Mononuclear cell (primary cell): ENCODE measurements around the gene KRIT1. TPM values are rescaled to one million over a fixed set of nuclear protein-coding genes. Genes with fewer than 3 reads are reported as not detected.
A peak's percentile ranks its signal among the peaks of the same experiment; 100 is the strongest.
"Not testable (repeated sequence)": the region's sequence is repeated elsewhere in the genome, so short reads cannot be mapped to it uniquely, and the experiment has no call there.

Source experiments
- H3K27me3 ChIP-seq: 2 replicates; pipeline ENCODE4 v1.6.0; 2011; ENCODE audit warnings: low read length, control low read depth; ENCODE audit not compliant: insufficient read depth
- H3K4me1 ChIP-seq: 2 replicates; pipeline ENCODE4 v1.5.1; 2011; ENCODE audit warnings: mild to moderate bottlenecking, low read length, control low read depth; ENCODE audit not compliant: insufficient read depth
- H3K4me3 ChIP-seq: 2 replicates; pipeline ENCODE4 v1.5.1; 2011; ENCODE audit warnings: mild to moderate bottlenecking, low read length, moderate library complexity
- H3K9me3 ChIP-seq: 2 replicates; pipeline ENCODE4 v1.5.1; 2011; ENCODE audit warnings: low read depth, mild to moderate bottlenecking, control low read depth, low read length
- total RNA-seq: library from RNA; depleted of rRNA; stranded (reverse); fragments of >200 nt; gene quantifications from one replicate; pipeline ENCODE4 v1.2.3, GENCODE V29; 2012

Gene KRIT1
- total RNA-seq, 1 donor = 33.3 TPM

GRCh38 chr7:92259610-92260247, 14.0 kb upstream of the KRIT1 start:
- Histone ChIP-seq H3K27me3 (no peaks in the 10 kb centered on the region), H3K9me3 (no peaks in the 10 kb centered on the region), H3K4me3 (no peak overlapping the region), H3K4me1 (no peaks in the 10 kb centered on the region)

- Histone ChIP-seq H3K4me3 (no peak overlapping the region), H3K9me3 (no peaks in the 10 kb centered on the region), H3K27me3 (no peaks in the 10 kb centered on the region), H3K4me1 (no peaks in the 10 kb centered on the region)
These were observed 13.3 kb upstream of the KRIT1 start for GRCh38 chr7:92259062-92259461.

GRCh38 chr7:92255308-92255707, 9.6 kb upstream of the KRIT1 start:
- Histone ChIP-seq H3K4me3 (no peak overlapping the region), H3K9me3 (no peaks in the 10 kb centered on the region), H3K27me3 (no peaks in the 10 kb centered on the region), H3K4me1 (no peaks in the 10 kb centered on the region)

GRCh38 chr7:92254800-92255199, 9.1 kb upstream of the KRIT1 start:
- H3K9me3 ChIP-seq, H3K27me3 ChIP-seq, H3K4me1 ChIP-seq, H3K4me3 ChIP-seq: not testable (repeated sequence)

GRCh38 chr7:92253251-92253650, 7.5 kb upstream of the KRIT1 start:
- H3K27me3 ChIP-seq = no peaks in the 10 kb centered on the region
- no peak overlapping the region for H3K4me3 ChIP-seq
- H3K4me1 ChIP-seq = peaks cover under 1% of the 10 kb centered on the region
- H3K9me3 ChIP-seq = no peaks in the 10 kb centered on the region

GRCh38 chr7:92251181-92251580, 5.5 kb upstream of the KRIT1 start:
- Histone ChIP-seq H3K9me3 (no peaks in the 10 kb centered on the region), H3K27me3 (no peaks in the 10 kb centered on the region), H3K4me3 (no peak overlapping the region), H3K4me1 (peaks cover 15% of the 10 kb centered on the region)

GRCh38 chr7:92250603-92251002, 4.9 kb upstream of the KRIT1 start:
- Histone ChIP-seq H3K9me3 (no peaks in the 10 kb centered on the region), H3K27me3 (no peaks in the 10 kb centered on the region), H3K4me1 (peaks cover 15% of the 10 kb centered on the region), H3K4me3 (no peak overlapping the region)

GRCh38 chr7:92246360-92247101, 817 bp upstream of the KRIT1 start:
- H3K9me3 ChIP-seq = no peaks in the 10 kb centered on the region
- H3K4me1 ChIP-seq = peaks cover 23% of the 10 kb centered on the region
- H3K27me3 ChIP-seq = no peaks in the 10 kb centered on the region
- peak overlapping the region; percentile 69 for H3K4me3 ChIP-seq

GRCh38 chr7:92244808-92245486, 767 bp downstream of the KRIT1 start:
- Histone ChIP-seq H3K9me3 (no peaks in the 10 kb centered on the region), H3K27me3 (no peaks in the 10 kb centered on the region), H3K4me3 (peak overlapping the region; percentile 69), H3K4me1 (peaks cover 23% of the 10 kb centered on the region)

GRCh38 chr7:92242972-92243371, 2.7 kb downstream of the KRIT1 start:
- Histone ChIP-seq H3K27me3 (no peaks in the 10 kb centered on the region), H3K9me3 (no peaks in the 10 kb centered on the region), H3K4me3 (no peak overlapping the region), H3K4me1 (peaks cover 20% of the 10 kb centered on the region)

DNA sequence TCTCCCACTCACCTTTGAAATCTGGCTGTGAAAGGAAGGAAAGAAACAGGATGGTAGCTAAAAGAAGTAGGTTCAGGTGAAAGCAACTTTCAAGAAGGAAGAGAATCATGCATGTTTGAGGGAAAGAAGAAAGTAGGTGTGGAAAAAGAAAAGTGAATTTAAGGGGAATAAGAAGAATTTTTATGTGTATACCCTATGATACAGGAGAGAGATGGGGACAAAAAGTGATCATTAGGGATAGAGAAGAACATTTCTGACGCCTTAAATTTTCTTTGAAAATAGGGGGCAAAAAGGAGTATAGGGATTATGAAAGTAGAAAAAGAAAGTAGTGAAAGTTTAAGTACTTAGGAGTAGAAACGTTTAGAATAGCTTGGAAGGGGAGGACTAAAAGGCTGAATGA, 15.2 kb downstream of the KRIT1 start:
- no peaks in the 10 kb centered on the region for H3K9me3 ChIP-seq
- H3K4me3 ChIP-seq = no peak overlapping the region
- H3K4me1 ChIP-seq = no peaks in the 10 kb centered on the region
- no peaks in the 10 kb centered on the region for H3K27me3 ChIP-seq

DNA sequence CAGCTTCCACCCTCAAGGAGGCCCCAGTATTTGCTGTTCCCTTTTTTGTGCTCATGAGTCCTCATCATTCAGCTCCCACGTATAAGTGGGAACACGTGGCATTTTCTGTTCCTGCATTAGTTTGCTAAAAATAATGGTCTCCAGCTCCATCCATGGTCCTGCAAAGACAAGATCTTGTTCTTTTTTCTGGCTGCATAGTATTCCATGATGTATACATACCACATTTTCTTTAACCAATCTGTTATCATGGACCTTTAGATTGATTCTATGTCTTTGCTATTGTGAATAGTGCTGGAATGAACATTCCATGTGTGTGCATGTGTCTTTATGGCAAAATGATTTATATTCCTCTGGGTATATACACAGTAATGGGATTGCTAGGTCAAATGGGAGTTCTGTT, 17.0 kb downstream of the KRIT1 start:
- no peak overlapping the region for H3K4me3 ChIP-seq
- H3K4me1 ChIP-seq = no peaks in the 10 kb centered on the region
- no peaks in the 10 kb centered on the region for H3K27me3 ChIP-seq
- H3K9me3 ChIP-seq = no peaks in the 10 kb centered on the region

GRCh38 chr7:92228100-92228499, 17.6 kb downstream of the KRIT1 start:
- no peaks in the 10 kb centered on the region for H3K27me3 ChIP-seq
- no peak overlapping the region for H3K4me3 ChIP-seq
- H3K4me1 ChIP-seq = no peaks in the 10 kb centered on the region
- H3K9me3 ChIP-seq = no peaks in the 10 kb centered on the region

DNA sequence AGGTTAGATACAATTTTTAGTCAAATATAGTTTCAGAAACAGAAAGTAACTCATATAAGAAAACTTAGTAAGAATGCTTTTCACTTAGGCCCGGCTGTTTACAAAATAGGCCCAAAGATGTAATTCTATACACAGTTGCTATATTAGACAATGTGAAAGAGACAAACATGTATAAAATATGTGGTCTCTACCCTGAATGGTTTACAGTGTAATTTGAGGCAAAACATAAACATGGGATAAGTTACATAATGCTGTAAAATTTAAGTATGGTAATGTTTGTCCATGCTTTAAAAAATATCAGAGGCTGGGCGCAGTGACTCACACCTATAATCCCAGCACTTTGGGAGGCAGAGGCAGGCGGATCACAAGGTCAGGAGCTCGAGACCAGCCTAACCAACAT, 18.7 kb downstream of the KRIT1 start:
- no peaks in the 10 kb centered on the region for H3K9me3 ChIP-seq
- H3K4me3 ChIP-seq = no peak overlapping the region
- H3K4me1 ChIP-seq = no peaks in the 10 kb centered on the region
- H3K27me3 ChIP-seq = no peaks in the 10 kb centered on the region

DNA sequence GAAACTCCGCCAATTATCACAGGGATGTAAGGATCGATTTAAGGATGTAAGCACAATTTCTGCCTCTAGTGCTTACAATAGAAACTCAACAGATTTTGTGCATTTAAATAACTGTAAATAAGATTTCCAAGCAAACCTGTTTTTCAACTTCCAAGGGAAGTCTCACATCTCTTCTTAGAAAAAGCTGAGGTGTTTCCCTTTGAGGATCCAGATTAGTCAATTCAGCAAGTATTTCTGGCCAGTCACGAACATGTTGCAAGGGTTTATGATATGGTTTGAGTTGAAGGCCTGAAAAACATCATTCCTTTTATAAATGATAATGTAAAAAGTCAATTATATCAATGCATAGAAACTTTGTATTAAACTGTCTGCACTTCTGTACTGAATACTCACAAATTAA, 23.9 kb downstream of the KRIT1 start:
- no peak overlapping the region for H3K4me3 ChIP-seq
- H3K27me3 ChIP-seq = no peaks in the 10 kb centered on the region
- H3K4me1 ChIP-seq = no peaks in the 10 kb centered on the region
- H3K9me3 ChIP-seq = no peaks in the 10 kb centered on the region
